ENCODE measurements around the gene GAPDH. TPM values are rescaled to one million over a fixed set of nuclear protein-coding genes. Genes with fewer than 3 reads are reported as not detected.

The GAPDH gene
- polyA plus RNA-seq, 3 donors, result 2,879 to 3,427 (median 3,223) TPM

GRCh38 chr12:6535697-6535946, 1.3 kb downstream of the GAPDH start:
- H3K27ac ChIP-seq (ENCODE audit: low read depth in 1 of 2, low read length in 2 of 2), result peak overlapping the region; percentile 94 to 96
- H3K4me1 ChIP-seq (ENCODE audit: control insufficient read depth in 1 of 2, insufficient read depth in 2 of 2, low read length in 2 of 2), result peaks cover 62 to 73% of the 10 kb centered on the region in 2 donors
- H3K4me2 ChIP-seq (replicated peaks; ENCODE audit: extremely low read depth, low read length, poor library complexity, severe bottlenecking), result peak overlapping the region; percentile 99
- peak overlapping the region; percentile 75 to 96 (median 95) for H3K4me3 ChIP-seq (replicated peaks in 1 of 3; ENCODE audit: low read depth in 2 of 3, low read length in 3 of 3)
- TF ChIP-seq, protein P1, sequence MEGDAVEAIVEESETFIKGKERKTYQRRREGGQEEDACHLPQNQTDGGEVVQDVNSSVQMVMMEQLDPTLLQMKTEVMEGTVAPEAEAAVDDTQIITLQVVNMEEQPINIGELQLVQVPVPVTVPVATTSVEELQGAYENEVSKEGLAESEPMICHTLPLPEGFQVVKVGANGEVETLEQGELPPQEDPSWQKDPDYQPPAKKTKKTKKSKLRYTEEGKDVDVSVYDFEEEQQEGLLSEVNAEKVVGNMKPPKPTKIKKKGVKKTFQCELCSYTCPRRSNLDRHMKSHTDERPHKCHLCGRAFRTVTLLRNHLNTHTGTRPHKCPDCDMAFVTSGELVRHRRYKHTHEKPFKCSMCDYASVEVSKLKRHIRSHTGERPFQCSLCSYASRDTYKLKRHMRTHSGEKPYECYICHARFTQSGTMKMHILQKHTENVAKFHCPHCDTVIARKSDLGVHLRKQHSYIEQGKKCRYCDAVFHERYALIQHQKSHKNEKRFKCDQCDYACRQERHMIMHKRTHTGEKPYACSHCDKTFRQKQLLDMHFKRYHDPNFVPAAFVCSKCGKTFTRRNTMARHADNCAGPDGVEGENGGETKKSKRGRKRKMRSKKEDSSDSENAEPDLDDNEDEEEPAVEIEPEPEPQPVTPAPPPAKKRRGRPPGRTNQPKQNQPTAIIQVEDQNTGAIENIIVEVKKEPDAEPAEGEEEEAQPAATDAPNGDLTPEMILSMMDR (IDR thresholded peaks at IDR 0.05), result no peak
- Mint-ChIP-seq H3K27ac (peak overlapping the region; percentile 95 to 99 (median 98)), H3K9me3 (no peaks in the 10 kb centered on the region), H3K4me3 (peak overlapping the region; percentile 94 to 98), H3K27me3 (ENCODE audit: low read depth in 3 of 3) (peaks cover 0 to 5% (median 2%) of the 10 kb centered on the region in 3 donors), H3K36me3 (peaks cover 41 to 58% of the 10 kb centered on the region in 2 donors), H3K4me1 (peaks cover 68% of the 10 kb centered on the region)
- H3K79me2 ChIP-seq (ENCODE audit: insufficient read depth, low read length), result peaks cover 71% of the 10 kb centered on the region
- peaks cover 63% of the 10 kb centered on the region for H4K20me1 ChIP-seq (ENCODE audit: insufficient read depth, low read length)
- 0% methylated on average over 2 of the region's 6 CpGs for WGBS (ENCODE audit: insufficient coverage)
- H3K9me3 ChIP-seq (replicated peaks in 1 of 2; ENCODE audit: control insufficient read depth in 1 of 2, insufficient read depth in 1 of 2, low read length in 2 of 2), result no peaks in the 10 kb centered on the region
- intact Hi-C loops (cut with micrococcal nuclease), result loop anchor here (2.0 to 10.0 kb wide), 7 partner anchors 13 to 419 kb away; partner anchors contain the start of genes MRPL51 (in 1 of the 2), PTPN6 (in 1 of the 2) and VAMP1 (in 1 of the 2)
- H3K27me3 ChIP-seq (ENCODE audit: control insufficient read depth in 2 of 2, insufficient read depth in 2 of 2, low read length in 2 of 2), result no peaks in the 10 kb centered on the region
- peak overlapping the region; percentile 90 for H3K9ac ChIP-seq (ENCODE audit: insufficient read depth, low read length, poor library complexity, severe bottlenecking)
- no peak for DNase-seq
- no peak overlapping the region for H2AFZ ChIP-seq (ENCODE audit: insufficient read depth, low read depth, low read length, poor library complexity, severe bottlenecking)
- H3K36me3 ChIP-seq (replicated peaks in 1 of 2; ENCODE audit: control insufficient read depth in 1 of 2, insufficient read depth in 2 of 2, low read length in 2 of 2), result peaks cover 52 to 55% of the 10 kb centered on the region in 2 donors

- H3K36me3 Mint-ChIP-seq, result peaks cover 39 to 57% of the 10 kb centered on the region in 2 donors
- no peak for DNase-seq
Measured at GRCh38 chr12:6535960-6536847, 1.9 kb downstream of the GAPDH start.

More at GRCh38 chr12:6535960-6536847, 1.9 kb downstream of the GAPDH start:
- peak overlapping the region; percentile 99 for H3K4me2 ChIP-seq (replicated peaks; ENCODE audit: extremely low read depth, low read length, poor library complexity, severe bottlenecking)
- peaks cover 50 to 52% of the 10 kb centered on the region in 2 donors for H3K36me3 ChIP-seq (replicated peaks in 1 of 2; ENCODE audit: control insufficient read depth in 1 of 2, insufficient read depth in 2 of 2, low read length in 2 of 2)
- H3K27ac ChIP-seq (ENCODE audit: low read depth in 1 of 2, low read length in 2 of 2), result peak overlapping the region; percentile 94 to 96
- intact Hi-C loops (cut with micrococcal nuclease), result loop anchor here (2.0 to 10.0 kb wide), 7 partner anchors 13 to 419 kb away; partner anchors contain the start of genes MRPL51 (in 1 of the 2), PTPN6 (in 1 of the 2) and VAMP1 (in 1 of the 2)
- H3K27me3 ChIP-seq (ENCODE audit: control insufficient read depth in 2 of 2, insufficient read depth in 2 of 2, low read length in 2 of 2), result no peaks in the 10 kb centered on the region
- Mint-ChIP-seq H3K4me3 (peak overlapping the region; percentile 94 to 98), H3K4me1 (peaks cover 74% of the 10 kb centered on the region), H3K9me3 (no peaks in the 10 kb centered on the region), H3K27me3 (ENCODE audit: low read depth in 3 of 3) (peaks cover 0 to 5% (median 2%) of the 10 kb centered on the region in 3 donors), H3K27ac (peak overlapping the region; percentile 95 to 99 (median 98))
- peaks cover 69% of the 10 kb centered on the region for H4K20me1 ChIP-seq (ENCODE audit: insufficient read depth, low read length)
- peaks cover 68 to 79% of the 10 kb centered on the region in 2 donors for H3K4me1 ChIP-seq (ENCODE audit: control insufficient read depth in 1 of 2, insufficient read depth in 2 of 2, low read length in 2 of 2)
- WGBS (ENCODE audit: insufficient coverage), result 32% methylated on average over 3 of the region's 10 CpGs
- no peaks in the 10 kb centered on the region for H3K9me3 ChIP-seq (replicated peaks in 1 of 2; ENCODE audit: control insufficient read depth in 1 of 2, insufficient read depth in 1 of 2, low read length in 2 of 2)
- peak overlapping the region; percentile 75 to 96 (median 95) for H3K4me3 ChIP-seq (replicated peaks in 1 of 3; ENCODE audit: low read depth in 2 of 3, low read length in 3 of 3)
- H3K9ac ChIP-seq (ENCODE audit: insufficient read depth, low read length, poor library complexity, severe bottlenecking), result peak overlapping the region; percentile 90
- H3K79me2 ChIP-seq (ENCODE audit: insufficient read depth, low read length), result peaks cover 71% of the 10 kb centered on the region
- TF ChIP-seq, protein P1 (IDR thresholded peaks at IDR 0.05), result no peak
- no peak overlapping the region for H2AFZ ChIP-seq (ENCODE audit: insufficient read depth, low read depth, low read length, poor library complexity, severe bottlenecking)

Measured in CD14-positive monocyte (primary cell).